Measurements from ENCODE around the gene TBXT. TPM values are rescaled to one million over a fixed set of nuclear protein-coding genes. Genes with fewer than 3 reads are reported as not detected.

The TBXT gene
- total and polyA plus RNA-seq, 2 experiments from 2014 or later = 0.23 TPM; not detected in 1

DNA sequence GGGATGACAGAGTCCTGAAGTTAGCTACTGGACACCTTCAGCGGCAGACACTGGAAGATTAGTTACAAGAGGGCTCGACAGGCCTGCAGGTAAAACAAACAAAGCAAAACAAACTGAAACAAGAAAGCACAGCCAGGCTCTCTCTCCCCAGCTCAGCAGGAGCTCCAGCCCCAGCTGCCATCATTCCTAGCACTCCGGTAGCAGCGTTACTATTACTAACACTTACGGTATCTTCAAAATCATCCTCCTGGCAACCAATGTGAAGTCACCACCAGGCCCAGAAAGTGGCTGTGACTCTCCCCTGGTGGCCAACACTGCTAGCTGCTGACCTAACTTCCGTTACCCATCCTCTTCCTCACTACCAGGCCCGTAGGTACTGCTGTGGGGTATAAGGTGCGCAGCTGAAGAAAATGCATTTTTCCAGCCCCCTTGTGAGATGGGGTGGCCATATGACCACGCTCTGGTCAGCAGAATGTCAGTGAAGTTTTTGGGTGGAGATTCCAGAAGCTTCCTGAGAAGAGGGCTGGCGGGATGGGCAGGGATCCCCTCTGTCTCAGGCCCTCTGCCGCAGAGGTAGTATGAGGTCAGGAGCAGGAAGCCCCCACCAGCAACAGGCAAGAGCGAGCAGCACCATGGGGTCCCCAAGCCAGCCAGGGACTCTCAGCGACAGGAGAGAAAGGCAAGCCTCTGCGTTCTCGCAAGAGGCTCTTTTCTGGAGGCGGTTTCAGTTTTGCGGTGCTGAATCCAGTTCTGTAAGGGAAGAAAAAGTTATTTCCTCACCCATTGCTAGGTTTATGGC is 37.4 kb upstream of the TBXT start:
- Histone ChIP-seq H3K4me3 (no peak overlapping the region), H3K36me3 (ENCODE audit: insufficient read depth) (no peaks in the 10 kb centered on the region), H3K9me2 (ENCODE audit: insufficient read depth) (no peaks in the 10 kb centered on the region), H3K27me3 (ENCODE audit: insufficient read depth) (no peaks in the 10 kb centered on the region; the same call in 1 of the 2 replicates), H3F3A (replicated peaks; ENCODE audit: low read depth) (no peaks in the 10 kb centered on the region), H3K4me2 (no peak overlapping the region), H3K27ac (ENCODE audit: low read depth) (no peak overlapping the region), H3K4me1 (ENCODE audit: insufficient read depth) (no peaks in the 10 kb centered on the region), H2AFZ (peak overlapping the region; percentile 72), H4K20me1 (replicated peaks; ENCODE audit: insufficient read depth) (no peaks in the 10 kb centered on the region; the same call in 1 of the 2 replicates), H3K79me2 (replicated peaks; ENCODE audit: insufficient read depth) (no peaks in the 10 kb centered on the region)
- Mint-ChIP-seq H3K9me3 (no peaks in the 10 kb centered on the region), H3K4me1 (peaks cover 12% of the 10 kb centered on the region), H3K27ac (no peak overlapping the region), H3K27me3 (ENCODE audit: insufficient read depth, low read depth, poor library complexity) (no peaks in the 10 kb centered on the region), H3K36me3 (ENCODE audit: low read depth) (no peaks in the 10 kb centered on the region), H3K4me3 (no peak overlapping the region)
- peak; percentile 74 for ATAC-seq
- TF ChIP-seq REST (IDR thresholded peaks at IDR 0.05; ENCODE audit: unreplicated experiment) (no peak), CTCF (conservative IDR thresholded peaks at IDR 0.05; ENCODE audit: low read depth in 2 of 2) (peak; percentile 23 to 38; a peak in 3 of 4 replicates), EZH2phosphoT487 (IDR thresholded peaks at IDR 0.05; ENCODE audit: unreplicated experiment) (no peak)
- DNase-seq (ENCODE audit: low spot score) = peak; percentile 51

DNA sequence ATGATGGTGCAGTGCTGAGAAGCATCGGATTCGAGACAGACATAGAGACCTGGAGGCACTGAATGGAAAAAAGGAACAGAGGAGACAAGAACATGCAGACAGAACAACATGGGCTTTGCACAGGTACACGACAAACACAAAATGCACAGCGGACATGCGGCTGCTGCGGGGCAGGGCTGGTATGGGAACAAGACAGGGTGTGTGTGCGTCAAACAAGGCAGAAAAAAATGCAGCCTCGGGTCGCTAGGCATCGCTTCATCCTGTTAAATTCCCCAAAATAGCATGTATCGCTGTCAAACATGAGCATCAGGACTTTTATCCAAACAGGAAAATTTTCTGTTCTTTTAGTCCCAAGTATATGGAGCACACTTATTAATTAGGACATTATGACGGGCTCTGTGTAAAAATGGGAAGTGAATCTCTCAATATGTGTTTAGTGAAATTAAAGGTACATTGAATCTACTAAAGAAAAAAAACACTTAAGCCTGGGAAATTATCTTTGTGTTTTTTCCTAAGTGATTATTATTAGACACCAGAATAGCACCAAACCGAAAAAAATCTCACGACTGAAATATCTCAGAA is 36.1 kb upstream of the TBXT start:
- Histone ChIP-seq H3K27ac (ENCODE audit: low read depth) (no peak overlapping the region), H2AFZ (no peak overlapping the region), H3K4me3 (no peak overlapping the region), H3K79me2 (replicated peaks; ENCODE audit: insufficient read depth) (no peaks in the 10 kb centered on the region), H4K20me1 (replicated peaks; ENCODE audit: insufficient read depth) (no peaks in the 10 kb centered on the region; the same call in 1 of the 2 replicates), H3K36me3 (ENCODE audit: insufficient read depth) (no peaks in the 10 kb centered on the region), H3K4me1 (ENCODE audit: insufficient read depth) (no peaks in the 10 kb centered on the region), H3F3A (replicated peaks; ENCODE audit: low read depth) (no peaks in the 10 kb centered on the region), H3K9me2 (ENCODE audit: insufficient read depth) (no peaks in the 10 kb centered on the region), H3K27me3 (ENCODE audit: insufficient read depth) (peaks cover 2% of the 10 kb centered on the region; the same call in 1 of the 2 replicates), H3K4me2 (no peak overlapping the region)
- H3K4me3 Mint-ChIP-seq = no peak overlapping the region
- no peaks in the 10 kb centered on the region for H3K27me3 Mint-ChIP-seq (ENCODE audit: insufficient read depth, low read depth, poor library complexity)
- H3K27ac Mint-ChIP-seq = no peak overlapping the region
- H3K36me3 Mint-ChIP-seq (ENCODE audit: low read depth) = no peaks in the 10 kb centered on the region
- ATAC-seq = no peak
- H3K9me3 Mint-ChIP-seq = no peaks in the 10 kb centered on the region
- no peak for DNase-seq (ENCODE audit: low spot score)
- H3K4me1 Mint-ChIP-seq = peaks cover 12% of the 10 kb centered on the region
- TF ChIP-seq ZNF331 (CRISPR knock-in tag; IDR thresholded peaks at IDR 0.05; ENCODE audit: low read depth) (no peak), EZH2 (IDR thresholded peaks at IDR 0.05; ENCODE audit: low read depth, unreplicated experiment) (no peak), NANOG (IDR thresholded peaks at IDR 0.05; ENCODE audit: borderline replicate concordance) (no peak), STAT1 (IDR thresholded peaks at IDR 0.05; ENCODE audit: unreplicated experiment) (no peak)
- TF ChIP-seq, protein P1, sequence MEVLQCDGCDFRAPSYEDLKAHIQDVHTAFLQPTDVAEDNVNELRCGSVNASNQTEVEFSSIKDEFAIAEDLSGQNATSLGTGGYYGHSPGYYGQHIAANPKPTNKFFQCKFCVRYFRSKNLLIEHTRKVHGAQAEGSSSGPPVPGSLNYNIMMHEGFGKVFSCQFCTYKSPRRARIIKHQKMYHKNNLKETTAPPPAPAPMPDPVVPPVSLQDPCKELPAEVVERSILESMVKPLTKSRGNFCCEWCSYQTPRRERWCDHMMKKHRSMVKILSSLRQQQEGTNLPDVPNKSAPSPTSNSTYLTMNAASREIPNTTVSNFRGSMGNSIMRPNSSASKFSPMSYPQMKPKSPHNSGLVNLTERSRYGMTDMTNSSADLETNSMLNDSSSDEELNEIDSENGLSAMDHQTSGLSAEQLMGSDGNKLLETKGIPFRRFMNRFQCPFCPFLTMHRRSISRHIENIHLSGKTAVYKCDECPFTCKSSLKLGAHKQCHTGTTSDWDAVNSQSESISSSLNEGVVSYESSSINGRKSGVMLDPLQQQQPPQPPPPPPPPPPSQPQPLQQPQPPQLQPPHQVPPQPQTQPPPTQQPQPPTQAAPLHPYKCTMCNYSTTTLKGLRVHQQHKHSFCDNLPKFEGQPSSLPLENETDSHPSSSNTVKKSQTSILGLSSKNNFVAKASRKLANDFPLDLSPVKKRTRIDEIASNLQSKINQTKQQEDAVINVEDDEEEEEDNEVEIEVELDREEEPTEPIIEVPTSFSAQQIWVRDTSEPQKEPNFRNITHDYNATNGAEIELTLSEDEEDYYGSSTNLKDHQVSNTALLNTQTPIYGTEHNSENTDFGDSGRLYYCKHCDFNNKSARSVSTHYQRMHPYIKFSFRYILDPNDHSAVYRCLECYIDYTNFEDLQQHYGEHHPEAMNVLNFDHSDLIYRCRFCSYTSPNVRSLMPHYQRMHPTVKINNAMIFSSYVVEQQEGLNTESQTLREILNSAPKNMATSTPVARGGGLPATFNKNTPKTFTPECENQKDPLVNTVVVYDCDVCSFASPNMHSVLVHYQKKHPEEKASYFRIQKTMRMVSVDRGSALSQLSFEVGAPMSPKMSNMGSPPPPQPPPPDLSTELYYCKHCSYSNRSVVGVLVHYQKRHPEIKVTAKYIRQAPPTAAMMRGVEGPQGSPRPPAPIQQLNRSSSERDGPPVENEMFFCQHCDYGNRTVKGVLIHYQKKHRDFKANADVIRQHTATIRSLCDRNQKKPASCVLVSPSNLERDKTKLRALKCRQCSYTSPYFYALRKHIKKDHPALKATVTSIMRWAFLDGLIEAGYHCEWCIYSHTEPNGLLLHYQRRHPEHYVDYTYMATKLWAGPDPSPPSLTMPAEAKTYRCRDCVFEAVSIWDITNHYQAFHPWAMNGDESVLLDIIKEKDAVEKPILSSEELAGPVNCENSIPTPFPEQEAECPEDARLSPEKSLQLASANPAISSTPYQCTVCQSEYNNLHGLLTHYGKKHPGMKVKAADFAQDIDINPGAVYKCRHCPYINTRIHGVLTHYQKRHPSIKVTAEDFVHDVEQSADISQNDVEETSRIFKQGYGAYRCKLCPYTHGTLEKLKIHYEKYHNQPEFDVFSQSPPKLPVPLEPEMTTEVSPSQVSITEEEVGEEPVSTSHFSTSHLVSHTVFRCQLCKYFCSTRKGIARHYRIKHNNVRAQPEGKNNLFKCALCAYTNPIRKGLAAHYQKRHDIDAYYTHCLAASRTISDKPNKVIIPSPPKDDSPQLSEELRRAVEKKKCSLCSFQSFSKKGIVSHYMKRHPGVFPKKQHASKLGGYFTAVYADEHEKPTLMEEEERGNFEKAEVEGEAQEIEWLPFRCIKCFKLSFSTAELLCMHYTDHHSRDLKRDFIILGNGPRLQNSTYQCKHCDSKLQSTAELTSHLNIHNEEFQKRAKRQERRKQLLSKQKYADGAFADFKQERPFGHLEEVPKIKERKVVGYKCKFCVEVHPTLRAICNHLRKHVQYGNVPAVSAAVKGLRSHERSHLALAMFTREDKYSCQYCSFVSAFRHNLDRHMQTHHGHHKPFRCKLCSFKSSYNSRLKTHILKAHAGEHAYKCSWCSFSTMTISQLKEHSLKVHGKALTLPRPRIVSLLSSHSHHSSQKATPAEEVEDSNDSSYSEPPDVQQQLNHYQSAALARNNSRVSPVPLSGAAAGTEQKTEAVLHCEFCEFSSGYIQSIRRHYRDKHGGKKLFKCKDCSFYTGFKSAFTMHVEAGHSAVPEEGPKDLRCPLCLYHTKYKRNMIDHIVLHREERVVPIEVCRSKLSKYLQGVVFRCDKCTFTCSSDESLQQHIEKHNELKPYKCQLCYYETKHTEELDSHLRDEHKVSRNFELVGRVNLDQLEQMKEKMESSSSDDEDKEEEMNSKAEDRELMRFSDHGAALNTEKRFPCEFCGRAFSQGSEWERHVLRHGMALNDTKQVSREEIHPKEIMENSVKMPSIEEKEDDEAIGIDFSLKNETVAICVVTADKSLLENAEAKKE (CRISPR knock-in tag; IDR thresholded peaks at IDR 0.05) = no peak

All from GM23338 (cell line).